ENCODE data around the gene NCEH1. TPM values are rescaled to one million over a fixed set of nuclear protein-coding genes. Genes with fewer than 3 reads are reported as not detected.

NCEH1 gene
- total RNA-seq, 2 experiments from 2014 or later, result 0.33 to 0.50 TPM

GRCh38 chr3:172635588-172635987 lies 75.3 kb downstream of the NCEH1 start:
- ATAC-seq (ENCODE audit: poor library complexity) (no peak), DNase-seq (peak in 3 of 14 experiments; percentile 12 to 35 (median 16))
- H3K4me3 ChIP-seq (ENCODE audit: low read length), result no peak overlapping the region
- no peak overlapping the region for H3K27ac ChIP-seq (ENCODE audit: low read depth in 1 of 2, low read length in 2 of 2)
- no peaks in the 10 kb centered on the region for H3K9me3 ChIP-seq (ENCODE audit: control insufficient read depth in 1 of 2, insufficient read depth in 1 of 2, low read length in 2 of 2)
- peaks cover 5% of the 10 kb centered on the region for H3K36me3 ChIP-seq (ENCODE audit: insufficient read depth, low read length)
- ChIA-PET POLR2A (no interaction called here), CTCF (no interaction called here)
- no peak overlapping the region for H3K27ac Mint-ChIP-seq
- H3K4me3 Mint-ChIP-seq, result no peak overlapping the region
- H3K27me3 Mint-ChIP-seq, result no peaks in the 10 kb centered on the region
- no peaks in the 10 kb centered on the region for H3K27me3 ChIP-seq (ENCODE audit: control insufficient read depth in 1 of 2, insufficient read depth in 2 of 2, low read length in 2 of 2)
- no peaks in the 10 kb centered on the region for H3K4me1 ChIP-seq (ENCODE audit: insufficient read depth, low read length)
- no peaks in the 10 kb centered on the region for H3K9me3 Mint-ChIP-seq
- no peak for TF ChIP-seq CTCF (IDR thresholded peaks at IDR 0.05)
- peaks cover 6% of the 10 kb centered on the region for H3K36me3 Mint-ChIP-seq (ENCODE audit: low read depth)
- H3K4me1 Mint-ChIP-seq (ENCODE audit: low read depth), result no peaks in the 10 kb centered on the region
- intact Hi-C loops (cut with DNase I, micrococcal nuclease), result no loop called here

GRCh38 chr3:172634948-172635347 lies 75.9 kb downstream of the NCEH1 start:
- peaks cover 5% of the 10 kb centered on the region for H3K36me3 ChIP-seq (ENCODE audit: insufficient read depth, low read length)
- TF ChIP-seq CTCF (IDR thresholded peaks at IDR 0.05), result no peak
- POLR2A ChIA-PET, result no interaction called here
- no peaks in the 10 kb centered on the region for H3K9me3 ChIP-seq (ENCODE audit: control insufficient read depth in 1 of 2, insufficient read depth in 1 of 2, low read length in 2 of 2)
- no peaks in the 10 kb centered on the region for H3K27me3 ChIP-seq (ENCODE audit: control insufficient read depth in 1 of 2, insufficient read depth in 2 of 2, low read length in 2 of 2)
- Mint-ChIP-seq H3K27me3 (no peaks in the 10 kb centered on the region), H3K4me1 (ENCODE audit: low read depth) (no peaks in the 10 kb centered on the region), H3K4me3 (no peak overlapping the region), H3K27ac (no peak overlapping the region), H3K36me3 (ENCODE audit: low read depth) (peaks cover 6% of the 10 kb centered on the region), H3K9me3 (no peaks in the 10 kb centered on the region)
- DNase-seq, result no peak
- no peak for ATAC-seq (ENCODE audit: poor library complexity)
- H3K4me3 ChIP-seq (ENCODE audit: low read length), result no peak overlapping the region
- H3K27ac ChIP-seq (ENCODE audit: low read depth in 1 of 2, low read length in 2 of 2), result no peak overlapping the region
- intact Hi-C loops (cut with DNase I, micrococcal nuclease), result no loop called here
- CTCF ChIA-PET, result no interaction called here
- no peaks in the 10 kb centered on the region for H3K4me1 ChIP-seq (ENCODE audit: insufficient read depth, low read length)

GRCh38 chr3:172630316-172630715 lies 80.6 kb downstream of the NCEH1 start:
- no peak overlapping the region for H3K4me3 Mint-ChIP-seq
- H3K4me1 Mint-ChIP-seq (ENCODE audit: low read depth), result no peaks in the 10 kb centered on the region
- no peak for TF ChIP-seq CTCF (IDR thresholded peaks at IDR 0.05)
- ChIA-PET POLR2A (no interaction called here), CTCF (no interaction called here)
- H3K9me3 Mint-ChIP-seq, result no peaks in the 10 kb centered on the region
- H3K4me3 ChIP-seq (ENCODE audit: low read length), result no peak overlapping the region
- H3K27ac ChIP-seq (ENCODE audit: low read depth in 1 of 2, low read length in 2 of 2), result no peak overlapping the region
- intact Hi-C loops (cut with DNase I, micrococcal nuclease), result no loop called here
- H3K4me1 ChIP-seq (ENCODE audit: insufficient read depth, low read length), result no peaks in the 10 kb centered on the region
- peaks cover 6% of the 10 kb centered on the region for H3K36me3 Mint-ChIP-seq (ENCODE audit: low read depth)
- H3K36me3 ChIP-seq (ENCODE audit: insufficient read depth, low read length), result peaks cover 5% of the 10 kb centered on the region
- no peaks in the 10 kb centered on the region for H3K9me3 ChIP-seq (ENCODE audit: control insufficient read depth in 1 of 2, insufficient read depth in 1 of 2, low read length in 2 of 2)
- no peaks in the 10 kb centered on the region for H3K27me3 Mint-ChIP-seq
- ATAC-seq (ENCODE audit: poor library complexity), result no peak
- H3K27ac Mint-ChIP-seq, result no peak overlapping the region
- DNase-seq, result no peak
- no peaks in the 10 kb centered on the region for H3K27me3 ChIP-seq (ENCODE audit: control insufficient read depth in 1 of 2, insufficient read depth in 2 of 2, low read length in 2 of 2)
